Kidney (tissue), 14 donors: ENCODE measurements around the gene PEX26. TPM values are rescaled to one million over a fixed set of nuclear protein-coding genes. Genes with fewer than 3 reads are reported as not detected.

Experiments
- DNase-seq, 5 donors: peaks; one replicate each; pipeline ENCODE4 v3.0.0-alpha.2; 2013 to 2020
- FAIRE-seq: peaks from 2 replicates; lab custom pipeline; 2012; peaks lifted over from hg19 to GRCh38; lab: Jason Lieb, UNC
- H3K27ac ChIP-seq, 2 donors: one replicate each; pipeline ENCODE4 v1.7.0; 2013; ENCODE audit warnings: low read depth in 2 of 2, low read length in 2 of 2, inconsistent platforms in 1 of 2
- H3K27me3 ChIP-seq: one replicate; pipeline ENCODE4 v1.7.1; 2013; ENCODE audit warnings: low read length, inconsistent platforms; ENCODE audit not compliant: control insufficient read depth, insufficient read depth
- H3K36me3 ChIP-seq, 3 donors: one replicate each; pipeline versions ENCODE4 v1.7.0 to v1.7.1; 2013; ENCODE audit warnings: low read length in 3 of 3, control low read depth in 1 of 3, inconsistent platforms in 1 of 3; ENCODE audit not compliant: insufficient read depth in 3 of 3, control insufficient read depth in 2 of 3
- H3K4me1 ChIP-seq, 3 donors: one replicate each; pipeline versions ENCODE4 v1.7.0 to v1.7.1; 2013; ENCODE audit warnings: low read length in 3 of 3, inconsistent platforms in 1 of 3, low read depth in 1 of 3; ENCODE audit not compliant: control insufficient read depth in 2 of 3, insufficient read depth in 2 of 3
- H3K4me3 ChIP-seq, 3 donors: one replicate each; pipeline versions ENCODE4 v1.7.0 to v1.8.1; 2013; ENCODE audit warnings: low read length in 3 of 3, control low read depth in 1 of 3, inconsistent platforms in 1 of 3
- H3K9ac ChIP-seq, 3 donors: one replicate each; pipeline versions ENCODE4 v1.7.0 to v1.7.1; 2013; ENCODE audit warnings: low read length in 3 of 3, control low read depth in 1 of 3, inconsistent platforms in 1 of 3
- H3K9me3 ChIP-seq, 3 donors: one replicate each; pipeline versions ENCODE4 v1.7.0 to v1.7.1; 2013; ENCODE audit warnings: low read length in 3 of 3, control low read depth in 1 of 3, inconsistent platforms in 1 of 3; ENCODE audit not compliant: control insufficient read depth in 2 of 3, insufficient read depth in 1 of 3
- intact Hi-C: fragments of 100-400 bp; cut with DNase I; formaldehyde crosslinking; loops from one replicate; pipeline ENCODE4 v1.11.1; 2022
- polyA plus RNA-seq: library from polyadenylated mRNA; stranded (reverse); fragments of 350-450 nt; fragmentation: Illumina TruSeq; extraction: RNeasy Lipid Tissue Mini Kit (QIAGEN cat#74804); gene quantifications from one replicate; pipeline ENCODE4 v1.2.3, GENCODE V29; 2014; ENCODE audit warnings: low read depth, low replicate concordance; ENCODE audit not compliant: insufficient read depth
- total RNA-seq: library from RNA; stranded (reverse); fragmentation: NEBNext Ultra II Directional; extraction: Animal tissue kit (Norgen Biotek cat#: 25700); gene quantifications from one replicate; pipeline ENCODE4 v1.2.1, GENCODE V29; 2021
- TF ChIP-seq, protein P1 (sequence below): IDR thresholded peaks from 3 replicates; pipeline ENCODE4 v1.5.1; 2012; ENCODE audit warnings: mild to moderate bottlenecking, moderate library complexity, borderline replicate concordance; ENCODE audit not compliant: insufficient read depth; ENCODE audit errors: extremely low read depth
- donor health status: control.
- donor health status: control.
- donor health status: control.
- donor health status: control.
- donor health status: control.
- donor health status: DM: yes; HTN: yes; CAD: no.
- donor health status: Normal renal cell carcinoma (clear cell type).

The PEX26 gene
- total and polyA plus RNA-seq, 2 donors from 2014 or later: 18.1 to 45.2 TPM

DNA sequence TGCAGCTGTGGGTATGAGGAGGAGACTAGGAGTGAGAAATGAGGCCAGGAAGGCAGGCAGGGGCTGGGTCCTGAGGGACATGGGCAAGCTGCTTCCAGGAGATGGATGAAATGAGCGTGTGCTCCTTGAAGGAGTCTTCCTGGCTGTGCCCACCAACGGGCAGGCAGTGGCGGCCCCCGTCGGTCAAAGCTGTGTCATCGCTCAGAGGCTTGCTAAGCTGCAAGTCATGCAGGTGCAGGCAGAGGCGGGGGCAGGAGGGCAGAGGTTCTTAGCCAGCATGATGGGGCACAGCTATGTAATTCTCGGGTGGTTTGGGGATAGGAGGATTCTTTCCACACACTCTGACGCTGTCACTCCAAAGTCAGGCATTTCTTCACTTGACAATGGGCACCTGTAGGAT, 12.5 kb upstream of the PEX26 start:
- Histone ChIP-seq H3K27me3 (no peaks in the 10 kb centered on the region), H3K4me3 (no peak overlapping the region), H3K27ac (no peak overlapping the region), H3K9me3 (no peaks in the 10 kb centered on the region), H3K36me3 (no peaks in the 10 kb centered on the region), H3K9ac (no peak overlapping the region), H3K4me1 (peaks cover 0 to 13% (median 0%) of the 10 kb centered on the region in 3 donors)
- DNase-seq (no peak), FAIRE-seq (no peak)
- intact Hi-C loops: no loop called here
- TF ChIP-seq, protein P1, sequence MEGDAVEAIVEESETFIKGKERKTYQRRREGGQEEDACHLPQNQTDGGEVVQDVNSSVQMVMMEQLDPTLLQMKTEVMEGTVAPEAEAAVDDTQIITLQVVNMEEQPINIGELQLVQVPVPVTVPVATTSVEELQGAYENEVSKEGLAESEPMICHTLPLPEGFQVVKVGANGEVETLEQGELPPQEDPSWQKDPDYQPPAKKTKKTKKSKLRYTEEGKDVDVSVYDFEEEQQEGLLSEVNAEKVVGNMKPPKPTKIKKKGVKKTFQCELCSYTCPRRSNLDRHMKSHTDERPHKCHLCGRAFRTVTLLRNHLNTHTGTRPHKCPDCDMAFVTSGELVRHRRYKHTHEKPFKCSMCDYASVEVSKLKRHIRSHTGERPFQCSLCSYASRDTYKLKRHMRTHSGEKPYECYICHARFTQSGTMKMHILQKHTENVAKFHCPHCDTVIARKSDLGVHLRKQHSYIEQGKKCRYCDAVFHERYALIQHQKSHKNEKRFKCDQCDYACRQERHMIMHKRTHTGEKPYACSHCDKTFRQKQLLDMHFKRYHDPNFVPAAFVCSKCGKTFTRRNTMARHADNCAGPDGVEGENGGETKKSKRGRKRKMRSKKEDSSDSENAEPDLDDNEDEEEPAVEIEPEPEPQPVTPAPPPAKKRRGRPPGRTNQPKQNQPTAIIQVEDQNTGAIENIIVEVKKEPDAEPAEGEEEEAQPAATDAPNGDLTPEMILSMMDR: no peak

DNA sequence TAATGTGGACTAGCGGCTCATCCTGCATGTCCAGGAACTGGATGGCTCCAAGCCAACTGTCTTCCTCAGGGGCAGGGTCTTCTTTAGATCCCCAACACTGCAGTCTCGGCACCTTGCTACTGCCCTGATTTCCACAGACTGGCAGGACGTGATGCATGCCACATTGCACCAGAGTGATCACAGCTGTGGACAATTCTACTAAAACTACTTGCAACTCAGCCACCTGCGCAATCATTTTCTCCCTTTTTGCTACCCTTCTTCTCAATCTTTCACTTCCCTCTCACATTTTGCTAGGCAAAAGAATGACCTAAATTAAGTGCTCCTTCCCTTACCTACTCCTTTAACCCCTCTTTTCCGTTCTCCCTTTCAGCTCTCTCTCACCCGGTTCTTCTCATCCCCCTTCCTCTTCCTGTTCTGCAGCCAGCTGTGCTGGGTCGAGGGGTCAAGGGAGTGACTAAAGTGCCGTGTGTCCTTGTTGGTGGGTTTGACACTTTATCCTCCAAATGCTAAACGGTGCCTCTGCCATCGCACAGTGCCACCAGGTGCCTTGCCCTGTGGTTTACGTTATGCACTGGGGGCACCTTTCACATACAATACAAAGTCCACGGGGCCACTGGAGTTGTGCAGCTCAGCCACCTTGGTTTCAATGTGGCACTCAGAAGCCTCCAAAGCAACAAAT, 11.5 kb upstream of the PEX26 start:
- H3K4me1 ChIP-seq: peaks cover 0 to 7% (median 0%) of the 10 kb centered on the region in 3 donors
- no peaks in the 10 kb centered on the region for H3K36me3 ChIP-seq
- no peak overlapping the region for H3K27ac ChIP-seq
- no peaks in the 10 kb centered on the region for H3K27me3 ChIP-seq
- FAIRE-seq (no peak), DNase-seq (peak in 3 of 5 donors; percentile 34 to 51 (median 41))
- TF ChIP-seq, protein P1: no peak
- no peaks in the 10 kb centered on the region for H3K9me3 ChIP-seq
- intact Hi-C loops: no loop called here
- no peak overlapping the region for H3K9ac ChIP-seq
- no peak overlapping the region for H3K4me3 ChIP-seq

DNA sequence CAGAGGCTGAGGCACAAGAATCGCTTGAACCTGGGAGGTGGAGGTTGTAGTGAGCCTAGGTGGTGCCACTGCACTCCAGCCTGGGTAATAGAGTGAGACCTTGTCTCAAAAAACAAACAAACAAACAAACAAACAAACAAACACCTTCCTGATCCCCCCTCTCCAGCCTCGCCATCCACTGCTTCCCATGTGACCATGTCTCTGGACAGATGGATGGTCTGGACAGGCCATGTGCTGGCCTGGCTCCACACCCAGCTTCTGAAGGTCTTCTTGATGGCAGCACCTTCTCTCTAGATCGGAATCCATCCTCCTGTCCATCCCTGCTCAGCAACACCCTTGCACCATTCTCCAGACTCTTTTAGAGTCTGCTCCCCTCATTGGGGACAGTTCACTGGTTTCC, 10.7 kb upstream of the PEX26 start:
- H3K27ac ChIP-seq: no peak overlapping the region
- H3K9me3 ChIP-seq: no peaks in the 10 kb centered on the region
- FAIRE-seq (no peak), DNase-seq (no peak)
- TF ChIP-seq, protein P1: no peak
- H3K36me3 ChIP-seq: no peaks in the 10 kb centered on the region
- H3K4me1 ChIP-seq: peaks cover 0 to 7% (median 0%) of the 10 kb centered on the region in 3 donors
- intact Hi-C loops: no loop called here
- no peaks in the 10 kb centered on the region for H3K27me3 ChIP-seq
- no peak overlapping the region for H3K4me3 ChIP-seq
- H3K9ac ChIP-seq: no peak overlapping the region
